ENCODE measurements around the gene DYDC2. TPM values are rescaled to one million over a fixed set of nuclear protein-coding genes. Genes with fewer than 3 reads are reported as not detected.

The DYDC2 gene
- total RNA-seq, 2 experiments from 2014 or later = not detected

GRCh38 chr10:80373502-80373901, 16.9 kb downstream of the DYDC2 start:
- Histone ChIP-seq H3K27me3 (ENCODE audit: control insufficient read depth in 1 of 2, insufficient read depth in 2 of 2, low read length in 2 of 2) (no peaks in the 10 kb centered on the region), H3K36me3 (ENCODE audit: insufficient read depth, low read length) (no peaks in the 10 kb centered on the region), H3K4me3 (ENCODE audit: low read length) (no peak overlapping the region), H3K4me1 (ENCODE audit: insufficient read depth, low read length) (peaks cover under 1% of the 10 kb centered on the region), H3K9me3 (ENCODE audit: control insufficient read depth in 1 of 2, insufficient read depth in 1 of 2, low read length in 2 of 2) (no peaks in the 10 kb centered on the region), H3K27ac (ENCODE audit: low read depth in 1 of 2, low read length in 2 of 2) (no peak overlapping the region)
- DNase-seq = no peak
- no peaks in the 10 kb centered on the region for H3K27me3 Mint-ChIP-seq
- ATAC-seq (ENCODE audit: poor library complexity) = no peak
- POLR2A ChIA-PET = no interaction called here
- peaks cover 2% of the 10 kb centered on the region for H3K9me3 Mint-ChIP-seq
- CTCF ChIA-PET = interaction anchor here (1.3 kb wide), 1 partner anchor 132 kb away, joined by 3 read pairs; no protein-coding TSS in a partner anchor
- peaks cover 2% of the 10 kb centered on the region for H3K36me3 Mint-ChIP-seq (ENCODE audit: low read depth)
- H3K27ac Mint-ChIP-seq = no peak overlapping the region
- peaks cover 11% of the 10 kb centered on the region for H3K4me1 Mint-ChIP-seq (ENCODE audit: low read depth)
- intact Hi-C loops (cut with DNase I, micrococcal nuclease) = no loop called here
- H3K4me3 Mint-ChIP-seq = no peak overlapping the region
- no peak for TF ChIP-seq CTCF (IDR thresholded peaks at IDR 0.05)

GRCh38 chr10:80379701-80380100, 23.1 kb downstream of the DYDC2 start:
- ATAC-seq (ENCODE audit: poor library complexity) (no peak), DNase-seq (no peak)
- no peaks in the 10 kb centered on the region for H3K27me3 ChIP-seq (ENCODE audit: control insufficient read depth in 1 of 2, insufficient read depth in 2 of 2, low read length in 2 of 2)
- no peak for TF ChIP-seq CTCF (IDR thresholded peaks at IDR 0.05)
- H3K4me1 ChIP-seq (ENCODE audit: insufficient read depth, low read length) = peaks cover 10% of the 10 kb centered on the region
- no peaks in the 10 kb centered on the region for H3K9me3 ChIP-seq (ENCODE audit: control insufficient read depth in 1 of 2, insufficient read depth in 1 of 2, low read length in 2 of 2)
- no peaks in the 10 kb centered on the region for H3K36me3 ChIP-seq (ENCODE audit: insufficient read depth, low read length)
- Mint-ChIP-seq H3K27ac (no peak overlapping the region), H3K4me1 (ENCODE audit: low read depth) (peaks cover 31% of the 10 kb centered on the region), H3K27me3 (no peaks in the 10 kb centered on the region), H3K9me3 (no peaks in the 10 kb centered on the region), H3K4me3 (no peak overlapping the region), H3K36me3 (ENCODE audit: low read depth) (no peaks in the 10 kb centered on the region)
- H3K4me3 ChIP-seq (ENCODE audit: low read length) = no peak overlapping the region
- no peak overlapping the region for H3K27ac ChIP-seq (ENCODE audit: low read depth in 1 of 2, low read length in 2 of 2)
- ChIA-PET CTCF (interaction anchor here (3.9 kb wide), 1 partner anchor 126 kb away, joined by 36 read pairs; no protein-coding TSS in a partner anchor), POLR2A (no interaction called here)
- intact Hi-C loops (cut with DNase I, micrococcal nuclease) = loop anchor here in 1 of 2 experiments (5.0 to 10.0 kb wide), 2 partner anchors 203 to 315 kb away; no protein-coding TSS in a partner anchor

GRCh38 chr10:80380185-80380584, 23.6 kb downstream of the DYDC2 start:
- H3K36me3 ChIP-seq (ENCODE audit: insufficient read depth, low read length) = no peaks in the 10 kb centered on the region
- intact Hi-C loops (cut with DNase I, micrococcal nuclease) = loop anchor here in 1 of 2 experiments (5.0 to 10.0 kb wide), 2 partner anchors 202 to 315 kb away; no protein-coding TSS in a partner anchor
- H3K4me1 Mint-ChIP-seq (ENCODE audit: low read depth) = peaks cover 31% of the 10 kb centered on the region
- DNase-seq (no peak), ATAC-seq (ENCODE audit: poor library complexity) (no peak)
- no peaks in the 10 kb centered on the region for H3K36me3 Mint-ChIP-seq (ENCODE audit: low read depth)
- H3K27me3 ChIP-seq (ENCODE audit: control insufficient read depth in 1 of 2, insufficient read depth in 2 of 2, low read length in 2 of 2) = no peaks in the 10 kb centered on the region
- no peak overlapping the region for H3K27ac ChIP-seq (ENCODE audit: low read depth in 1 of 2, low read length in 2 of 2)
- no peaks in the 10 kb centered on the region for H3K9me3 ChIP-seq (ENCODE audit: control insufficient read depth in 1 of 2, insufficient read depth in 1 of 2, low read length in 2 of 2)
- peaks cover 10% of the 10 kb centered on the region for H3K4me1 ChIP-seq (ENCODE audit: insufficient read depth, low read length)
- POLR2A ChIA-PET = no interaction called here
- no peak overlapping the region for H3K27ac Mint-ChIP-seq
- CTCF ChIA-PET = interaction anchor here (3.9 kb wide), 1 partner anchor 125 kb away, joined by 36 read pairs; no protein-coding TSS in a partner anchor
- H3K4me3 Mint-ChIP-seq = no peak overlapping the region
- H3K9me3 Mint-ChIP-seq = no peaks in the 10 kb centered on the region
- no peak for TF ChIP-seq CTCF (IDR thresholded peaks at IDR 0.05)
- H3K4me3 ChIP-seq (ENCODE audit: low read length) = no peak overlapping the region
- H3K27me3 Mint-ChIP-seq = no peaks in the 10 kb centered on the region

Data from CD4-positive, alpha-beta T cell (primary cell).